Trophoblast cell (in vitro differentiated cells and primary cell): Measurements from ENCODE around the gene NOXA1.
"Not testable (repeated sequence)": the region's sequence is repeated elsewhere in the genome, so short reads cannot be mapped to it uniquely, and the experiment has no call there.

Experiments used
- DNase-seq, 2 donors: peaks; one replicate each; pipeline ENCODE4 v3.0.0-alpha.2; 2016
- H2AFZ ChIP-seq: 2 replicates; pipeline ENCODE4 v1.6.1; 2013; ENCODE audit warnings: low read length, moderate library complexity, mild to moderate bottlenecking; ENCODE audit not compliant: insufficient read depth, poor library complexity
- H2AK5ac ChIP-seq: 2 replicates; pipeline ENCODE4 v1.6.1; 2013; ENCODE audit warnings: mild to moderate bottlenecking, low read length
- H2BK120ac ChIP-seq: 2 replicates; pipeline ENCODE4 v1.6.1; 2013; ENCODE audit warnings: low read length, mild to moderate bottlenecking, moderate library complexity; ENCODE audit not compliant: insufficient read depth, poor library complexity
- H2BK12ac ChIP-seq: 2 replicates; pipeline ENCODE4 v1.6.1; 2013; ENCODE audit warnings: mild to moderate bottlenecking, low read length, moderate library complexity
- H2BK5ac ChIP-seq: 2 replicates; pipeline ENCODE4 v1.6.1; 2013; ENCODE audit warnings: low read length, low read depth, moderate library complexity, mild to moderate bottlenecking; ENCODE audit not compliant: poor library complexity
- H3K14ac ChIP-seq: 2 replicates; pipeline ENCODE4 v1.6.1; 2013; ENCODE audit warnings: mild to moderate bottlenecking, low read length
- H3K18ac ChIP-seq: 2 replicates; pipeline ENCODE4 v1.6.1; 2013; ENCODE audit warnings: mild to moderate bottlenecking, low read length
- H3K23ac ChIP-seq: 2 replicates; pipeline ENCODE4 v1.6.1; 2013; ENCODE audit warnings: low read length
- H3K27ac ChIP-seq: 2 replicates; pipeline ENCODE4 v1.5.1; 2013; ENCODE audit warnings: low read depth, mild to moderate bottlenecking, inconsistent platforms, low read length, moderate library complexity
- H3K27me3 ChIP-seq: 2 replicates; pipeline ENCODE4 v1.6.1; 2013; ENCODE audit warnings: inconsistent platforms, mild to moderate bottlenecking, low read length, moderate library complexity; ENCODE audit not compliant: insufficient read depth
- H3K36me3 ChIP-seq, 2 experiments: 1 replicate in 1 of 2; 2 replicates in 1 of 2; pipeline ENCODE4 v1.6.1; 2013; ENCODE audit warnings: low read length in 2 of 2, mild to moderate bottlenecking in 2 of 2, moderate library complexity in 1 of 2; ENCODE audit not compliant: insufficient read depth in 2 of 2, control insufficient read depth in 1 of 2
- H3K4ac ChIP-seq: 2 replicates; pipeline ENCODE4 v1.6.1; 2013; ENCODE audit warnings: low read depth, mild to moderate bottlenecking, low read length, moderate library complexity
- H3K4me1 ChIP-seq, 2 experiments: 1 replicate in 1 of 2; 2 replicates in 1 of 2; pipeline ENCODE4 v1.6.1; 2013; ENCODE audit warnings: low read length in 2 of 2, mild to moderate bottlenecking in 2 of 2, moderate library complexity in 1 of 2; ENCODE audit not compliant: insufficient read depth in 2 of 2, control insufficient read depth in 1 of 2
- H3K4me2 ChIP-seq: 2 replicates; pipeline ENCODE4 v1.6.1; 2013; ENCODE audit warnings: inconsistent platforms, mild to moderate bottlenecking, low read length, moderate library complexity
- H3K4me3 ChIP-seq: 2 replicates; pipeline ENCODE4 v1.5.1; 2013; ENCODE audit warnings: mild to moderate bottlenecking, low read depth, low read length, inconsistent platforms
- H3K79me1 ChIP-seq: one replicate; pipeline ENCODE4 v1.6.1; 2013; ENCODE audit warnings: low read length
- H3K79me2 ChIP-seq: 2 replicates; pipeline ENCODE4 v1.6.1; 2013; ENCODE audit warnings: low read length, mild to moderate bottlenecking; ENCODE audit not compliant: control insufficient read depth, insufficient read depth, poor library complexity
- H3K9ac ChIP-seq: 2 replicates; pipeline ENCODE4 v1.6.1; 2013; ENCODE audit warnings: mild to moderate bottlenecking, low read length
- H3K9me3 ChIP-seq: 2 replicates; pipeline ENCODE4 v1.6.1; 2013; ENCODE audit warnings: low read depth, mild to moderate bottlenecking, control low read depth, inconsistent platforms, low read length; ENCODE audit not compliant: insufficient read depth
- H4K12ac ChIP-seq: 2 replicates; pipeline ENCODE4 v1.6.1; 2013; ENCODE audit warnings: low read depth, mild to moderate bottlenecking, low read length, moderate library complexity
- H4K8ac ChIP-seq: 2 replicates; pipeline ENCODE4 v1.6.1; 2013; ENCODE audit warnings: low read depth, mild to moderate bottlenecking, low read length, moderate library complexity
- H4K91ac ChIP-seq: one replicate; pipeline ENCODE4 v1.6.1; 2013; ENCODE audit warnings: low read depth, mild to moderate bottlenecking, low read length, moderate library complexity
- WGBS: extraction: QIAGEN DNeasy Blood & Tissue Kit; methylation state at CpG from one replicate; pipeline ENCODE4 v1.1.7; 2013; ENCODE audit warnings: missing lambda C conversion rate; ENCODE audit not compliant: insufficient read length, insufficient coverage; ENCODE audit errors: extremely low coverage; 5-methylcytosine and 5-hydroxymethylcytosine counted together

The NOXA1 gene

GRCh38 chr9:137465000-137465719, 42.0 kb downstream of the NOXA1 start:
- Histone ChIP-seq H4K91ac (no peak overlapping the region), H3K4me3 (no peak overlapping the region), H4K8ac (no peak overlapping the region), H3K4me1 (no peaks in the 10 kb centered on the region), H3K27ac (no peak overlapping the region), H3K79me2 (no peaks in the 10 kb centered on the region), H2BK5ac (no peak overlapping the region), H3K36me3 (no peaks in the 10 kb centered on the region), H3K79me1 (no peaks in the 10 kb centered on the region), H3K14ac (no peak overlapping the region), H2AFZ (no peak overlapping the region), H3K9ac (no peak overlapping the region), H2BK120ac (no peak overlapping the region), H3K23ac (no peak overlapping the region), H3K4ac (no peak overlapping the region), H3K4me2 (no peak overlapping the region), H2AK5ac (no peak overlapping the region), H4K12ac (no peak overlapping the region), H3K27me3 (peaks cover 2% of the 10 kb centered on the region), H3K18ac (no peak overlapping the region), H2BK12ac (no peak overlapping the region), H3K9me3 (peaks cover 3% of the 10 kb centered on the region)
- no CpG with 5 or more reads among the region's 23 CpGs for whole genome bisulfite sequencing
- no peak for DNase-seq

DNA sequence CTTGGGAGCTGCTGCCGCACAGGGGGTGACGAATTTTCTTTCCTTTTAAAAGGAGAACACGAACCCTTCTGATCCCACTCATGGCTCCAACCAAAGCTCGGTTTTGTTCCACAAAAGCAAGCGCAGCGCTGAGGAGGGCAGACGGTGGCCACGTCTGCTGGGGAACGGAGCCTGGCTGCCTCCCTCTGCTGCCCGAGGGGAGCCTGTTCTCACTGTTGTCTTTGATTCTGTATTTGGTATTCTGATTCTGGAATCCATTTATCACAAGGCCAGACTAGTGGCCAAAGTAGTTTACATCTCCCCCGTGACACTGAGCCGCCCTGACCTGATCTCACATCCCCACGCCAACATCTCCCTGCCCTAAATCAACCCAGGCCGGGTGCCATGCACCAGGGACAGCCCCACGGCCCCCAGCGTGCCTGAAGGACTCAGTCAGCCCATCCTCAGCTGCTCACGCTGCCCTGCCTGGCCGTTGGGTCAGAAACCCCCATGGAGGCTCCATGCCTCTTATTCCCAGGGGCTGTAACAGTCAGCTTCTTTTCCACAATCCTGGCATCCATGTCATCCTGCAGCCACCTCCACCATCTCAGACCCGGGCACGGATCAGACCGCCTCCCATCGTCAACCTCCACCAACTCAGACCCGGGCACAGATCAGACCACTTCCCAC, 42.7 kb downstream of the NOXA1 start:
- H3K18ac ChIP-seq: no peak overlapping the region

GRCh38 chr9:137466389-137467085, 43.3 kb downstream of the NOXA1 start:
- not testable (repeated sequence) for H3K27ac ChIP-seq, H4K12ac ChIP-seq, H2BK12ac ChIP-seq, H3K18ac ChIP-seq, H3K9me3 ChIP-seq, H3K79me2 ChIP-seq, H3K23ac ChIP-seq, H4K8ac ChIP-seq, H3K36me3 ChIP-seq, H2AK5ac ChIP-seq, H3K27me3 ChIP-seq, H3K79me1 ChIP-seq, H2AFZ ChIP-seq, H3K14ac ChIP-seq, H3K4me1 ChIP-seq, H3K4me2 ChIP-seq, H3K4ac ChIP-seq, H3K9ac ChIP-seq, DNase-seq, H2BK120ac ChIP-seq, H4K91ac ChIP-seq, H2BK5ac ChIP-seq, H3K4me3 ChIP-seq
- WGBS: no CpG with 5 or more reads among the region's 35 CpGs

More for the DNA sequence above, 42.7 kb downstream of the NOXA1 start:
- H3K14ac ChIP-seq: no peak overlapping the region
- DNase-seq: no peak
- peaks cover 2% of the 10 kb centered on the region for H3K27me3 ChIP-seq
- H3K9me3 ChIP-seq: peaks cover 3% of the 10 kb centered on the region
- H3K79me1 ChIP-seq: no peaks in the 10 kb centered on the region
- H4K91ac ChIP-seq: no peak overlapping the region
- H3K9ac ChIP-seq: no peak overlapping the region
- no peak overlapping the region for H4K8ac ChIP-seq
- H4K12ac ChIP-seq: no peak overlapping the region
- H2AFZ ChIP-seq: no peak overlapping the region
- no CpG with 5 or more reads among the region's 23 CpGs for WGBS
- no peak overlapping the region for H3K27ac ChIP-seq
- no peak overlapping the region for H3K4ac ChIP-seq
- H2BK5ac ChIP-seq: no peak overlapping the region
- H3K36me3 ChIP-seq: no peaks in the 10 kb centered on the region
- H3K4me2 ChIP-seq: no peak overlapping the region
- H3K4me1 ChIP-seq: no peaks in the 10 kb centered on the region
- no peak overlapping the region for H3K4me3 ChIP-seq
- no peak overlapping the region for H2BK12ac ChIP-seq
- no peak overlapping the region for H3K23ac ChIP-seq
- H2BK120ac ChIP-seq: no peak overlapping the region
- H2AK5ac ChIP-seq: no peak overlapping the region
- H3K79me2 ChIP-seq: no peaks in the 10 kb centered on the region

DNA sequence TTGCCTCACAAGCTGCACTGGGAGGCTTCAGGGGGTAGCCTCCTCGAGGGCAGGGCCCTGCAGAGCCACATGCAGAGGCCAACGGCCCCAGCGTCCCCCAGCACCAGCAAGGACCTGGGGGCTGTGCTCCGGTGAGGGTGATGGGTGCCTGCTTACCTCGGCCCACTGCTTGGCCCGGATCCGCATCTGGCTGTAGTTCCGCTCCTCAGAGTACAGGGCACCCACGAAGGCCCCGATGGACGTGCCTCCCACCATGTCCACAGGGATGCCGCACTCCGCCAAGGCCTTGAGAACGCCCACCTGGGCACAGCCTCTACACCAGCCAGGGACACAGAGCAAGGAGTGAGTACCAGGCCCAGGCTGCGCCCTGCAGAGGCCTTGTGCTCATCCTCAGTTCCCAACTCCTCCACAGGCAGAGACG, 44.0 kb downstream of the NOXA1 start:
- Histone ChIP-seq H3K4me2 (no peak overlapping the region), H4K12ac (no peak overlapping the region), H3K4me3 (no peak overlapping the region), H4K91ac (no peak overlapping the region), H4K8ac (no peak overlapping the region), H3K27ac (no peak overlapping the region), H3K9me3 (peaks cover 1% of the 10 kb centered on the region), H2AK5ac (no peak overlapping the region), H3K14ac (no peak overlapping the region), H2BK12ac (no peak overlapping the region), H3K4me1 (no peaks in the 10 kb centered on the region), H2AFZ (no peak overlapping the region), H2BK120ac (no peak overlapping the region), H3K79me2 (no peaks in the 10 kb centered on the region), H3K23ac (no peak overlapping the region), H3K79me1 (no peaks in the 10 kb centered on the region), H3K18ac (no peak overlapping the region), H3K27me3 (no peaks in the 10 kb centered on the region), H3K36me3 (no peaks in the 10 kb centered on the region), H3K9ac (no peak overlapping the region), H2BK5ac (no peak overlapping the region), H3K4ac (no peak overlapping the region)
- no peak for DNase-seq
- WGBS: no CpG with 5 or more reads among the region's 16 CpGs
